T47D (cell line): Measurements from ENCODE around the gene ATP2C1.
"Not testable (repeated sequence)": the region's sequence is repeated elsewhere in the genome, so short reads cannot be mapped to it uniquely, and the experiment has no call there.

Experiments
- DNase-seq, 2 experiments: peaks; one replicate each; pipeline versions ENCODE4 v3.0.0 to v3.0.0-alpha.2; 2011 to 2012; ENCODE audit warnings: low read depth in 1 of 2, low spot score in 1 of 2
- JUND ChIP-seq: IDR thresholded peaks from 2 replicates; pipeline ENCODE4 v1.6.1; 2012; ENCODE audit warnings: low read depth
- in situ Hi-C: cut with HindIII; loops from 2 replicates; pipeline ENCODE4 v1.10.0; 2016; ENCODE audit warnings: low sequenced_read_pairs, low pct_unique_long_range_greater_than_20kb

ATP2C1 gene, protein sequence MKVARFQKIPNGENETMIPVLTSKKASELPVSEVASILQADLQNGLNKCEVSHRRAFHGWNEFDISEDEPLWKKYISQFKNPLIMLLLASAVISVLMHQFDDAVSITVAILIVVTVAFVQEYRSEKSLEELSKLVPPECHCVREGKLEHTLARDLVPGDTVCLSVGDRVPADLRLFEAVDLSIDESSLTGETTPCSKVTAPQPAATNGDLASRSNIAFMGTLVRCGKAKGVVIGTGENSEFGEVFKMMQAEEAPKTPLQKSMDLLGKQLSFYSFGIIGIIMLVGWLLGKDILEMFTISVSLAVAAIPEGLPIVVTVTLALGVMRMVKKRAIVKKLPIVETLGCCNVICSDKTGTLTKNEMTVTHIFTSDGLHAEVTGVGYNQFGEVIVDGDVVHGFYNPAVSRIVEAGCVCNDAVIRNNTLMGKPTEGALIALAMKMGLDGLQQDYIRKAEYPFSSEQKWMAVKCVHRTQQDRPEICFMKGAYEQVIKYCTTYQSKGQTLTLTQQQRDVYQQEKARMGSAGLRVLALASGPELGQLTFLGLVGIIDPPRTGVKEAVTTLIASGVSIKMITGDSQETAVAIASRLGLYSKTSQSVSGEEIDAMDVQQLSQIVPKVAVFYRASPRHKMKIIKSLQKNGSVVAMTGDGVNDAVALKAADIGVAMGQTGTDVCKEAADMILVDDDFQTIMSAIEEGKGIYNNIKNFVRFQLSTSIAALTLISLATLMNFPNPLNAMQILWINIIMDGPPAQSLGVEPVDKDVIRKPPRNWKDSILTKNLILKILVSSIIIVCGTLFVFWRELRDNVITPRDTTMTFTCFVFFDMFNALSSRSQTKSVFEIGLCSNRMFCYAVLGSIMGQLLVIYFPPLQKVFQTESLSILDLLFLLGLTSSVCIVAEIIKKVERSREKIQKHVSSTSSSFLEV

DNA sequence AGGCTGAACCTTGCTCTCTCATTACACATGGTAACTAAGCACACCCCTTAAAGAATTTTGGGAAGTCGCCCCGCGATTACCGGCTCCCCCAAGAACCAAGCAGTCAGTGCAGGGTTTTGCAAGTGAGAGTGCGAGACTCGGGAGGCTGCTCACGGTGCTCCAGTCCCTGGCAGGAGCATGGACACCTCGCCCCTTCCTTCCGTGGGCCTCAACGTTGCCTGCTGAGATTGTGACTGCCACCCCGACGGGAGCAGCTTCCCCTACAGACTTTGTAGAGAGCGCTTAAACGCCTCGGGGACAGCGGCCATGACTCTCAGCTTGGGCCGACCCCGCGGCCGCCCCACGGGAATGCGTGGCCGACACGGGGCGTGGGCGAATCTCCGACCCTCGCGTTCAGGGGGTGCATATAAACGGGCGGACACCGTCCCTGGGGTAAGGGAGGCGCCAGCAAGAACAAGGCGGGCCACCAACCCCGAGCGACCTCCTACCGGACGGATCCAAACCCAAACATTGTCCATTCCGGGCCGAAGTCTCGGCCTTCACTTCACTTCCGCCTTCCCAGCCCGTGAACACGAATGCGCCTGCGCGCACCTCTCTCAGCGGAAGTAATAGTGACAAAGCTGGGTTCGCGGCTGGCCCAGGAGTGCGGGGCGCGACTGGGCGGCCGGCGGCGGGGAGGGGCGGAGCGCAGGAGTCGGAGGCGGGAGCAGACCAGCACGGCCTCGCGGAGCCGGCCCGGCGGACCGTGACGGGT lies at the start of gene ATP2C1:
Gene ATP2C1, plus strand, starts transcription at position 709 of the 754 bp plus-strand sequence. CDS start 686 bp downstream, outside the sequence.
- peak; percentile 92 to 97 for DNase-seq
- TF ChIP-seq JUND = no peak
- in situ Hi-C loops = no loop called here

DNA sequence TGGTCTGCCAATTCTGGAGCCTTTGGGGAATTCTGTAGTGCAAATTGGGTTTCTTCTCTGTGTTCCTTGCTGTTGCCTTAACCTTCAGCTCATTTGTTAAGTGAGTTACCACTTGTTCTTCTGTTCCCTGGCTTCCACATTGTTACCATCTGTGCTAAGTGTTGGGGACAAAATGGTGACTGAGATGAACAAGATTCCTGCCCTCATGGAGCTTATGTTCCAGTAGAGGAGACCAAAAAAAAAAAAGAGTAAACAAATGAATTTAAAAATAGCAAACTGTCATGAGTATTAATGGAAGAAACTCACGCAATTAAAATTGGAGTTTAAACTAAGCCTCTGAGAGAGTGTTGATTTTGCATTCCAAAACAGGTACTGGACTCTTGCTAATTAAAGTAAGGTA lies 49.4 kb upstream of the ATP2C1 start:
- in situ Hi-C loops = no loop called here
- no peak for TF ChIP-seq JUND
- no peak for DNase-seq

DNA sequence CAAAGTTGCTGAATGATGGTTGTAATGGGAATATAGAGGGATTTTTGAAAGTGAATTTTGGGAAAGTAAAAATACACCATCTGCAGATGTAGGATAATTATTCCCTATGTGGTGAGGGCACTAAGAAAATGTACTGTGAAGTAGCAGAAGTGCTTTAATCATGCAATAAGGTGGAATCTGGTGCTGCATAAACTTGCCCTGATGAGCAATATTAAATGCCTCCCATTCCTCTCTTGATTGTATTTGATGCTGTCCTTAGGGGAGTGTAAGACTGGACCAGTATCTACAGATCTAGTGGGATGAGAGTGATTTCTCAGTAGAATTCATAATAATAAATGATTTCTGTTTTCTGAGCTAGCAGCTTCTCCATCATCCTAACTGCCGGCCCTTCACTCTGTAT lies 47.7 kb upstream of the ATP2C1 start:
- TF ChIP-seq JUND = no peak
- no peak for DNase-seq
- in situ Hi-C loops = no loop called here

DNA sequence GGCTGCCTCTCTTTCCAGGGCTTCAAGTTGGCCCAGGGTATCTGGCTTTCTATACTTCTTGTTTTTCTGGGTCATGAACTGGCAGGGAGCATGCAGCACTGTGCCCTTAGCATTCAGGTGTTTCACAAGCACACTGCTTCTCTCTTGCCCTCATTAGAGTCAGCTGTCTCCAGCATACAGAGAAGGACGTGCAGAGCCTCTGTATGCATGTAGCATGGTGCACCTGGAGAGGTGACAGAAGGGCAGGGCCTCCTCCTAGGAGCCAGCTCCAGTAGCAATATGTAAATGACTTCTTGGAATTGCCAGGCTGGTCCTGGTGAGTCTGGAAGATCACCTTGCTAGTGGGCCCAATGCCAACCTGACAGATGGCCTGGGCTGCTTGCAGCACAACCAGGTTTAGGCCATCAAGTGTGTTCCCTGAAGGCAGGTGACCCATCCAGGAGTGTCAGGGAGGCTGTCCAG lies 44.8 kb upstream of the ATP2C1 start:
- TF ChIP-seq JUND = no peak
- in situ Hi-C loops = no loop called here
- peak in 1 of 2 experiments; percentile 87 for DNase-seq

DNA sequence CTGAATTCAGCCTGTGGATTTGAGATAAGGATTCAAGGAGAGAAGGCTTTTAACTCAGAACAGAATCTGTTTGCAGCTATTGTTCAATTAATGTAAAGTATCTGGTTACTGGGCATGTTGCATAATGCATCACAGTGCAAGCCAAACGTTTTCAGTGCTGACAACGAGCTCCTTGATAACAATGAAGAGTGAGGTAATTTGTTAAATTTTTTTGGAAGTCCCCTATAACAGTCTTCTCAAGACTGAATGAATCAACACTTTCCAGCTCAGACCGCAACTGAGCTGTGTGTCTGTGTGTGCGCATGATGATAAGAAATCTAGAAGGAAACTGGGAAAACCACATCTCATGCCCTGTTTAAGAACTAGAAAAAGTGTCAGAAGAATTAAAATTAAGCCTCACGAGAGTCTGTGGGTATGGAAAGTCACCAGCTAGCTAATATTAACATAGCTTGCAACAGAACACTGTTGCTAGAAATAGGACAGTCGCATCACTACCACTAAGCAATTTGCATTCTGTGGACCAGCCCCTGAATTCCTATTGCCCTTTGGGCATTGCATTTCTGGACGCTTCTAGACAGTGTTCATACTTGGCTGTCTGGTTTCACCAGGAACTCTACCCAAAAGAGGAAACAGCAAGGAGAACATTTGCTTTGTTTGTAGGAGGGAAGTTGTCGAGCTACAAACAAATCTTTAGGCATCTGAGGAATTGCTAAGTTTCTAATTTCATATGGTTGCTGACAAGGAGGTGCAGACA lies 43.7 kb upstream of the ATP2C1 start:
- no peak for TF ChIP-seq JUND
- DNase-seq = peak in 1 of 2 experiments; percentile 83
- in situ Hi-C loops = no loop called here

DNA sequence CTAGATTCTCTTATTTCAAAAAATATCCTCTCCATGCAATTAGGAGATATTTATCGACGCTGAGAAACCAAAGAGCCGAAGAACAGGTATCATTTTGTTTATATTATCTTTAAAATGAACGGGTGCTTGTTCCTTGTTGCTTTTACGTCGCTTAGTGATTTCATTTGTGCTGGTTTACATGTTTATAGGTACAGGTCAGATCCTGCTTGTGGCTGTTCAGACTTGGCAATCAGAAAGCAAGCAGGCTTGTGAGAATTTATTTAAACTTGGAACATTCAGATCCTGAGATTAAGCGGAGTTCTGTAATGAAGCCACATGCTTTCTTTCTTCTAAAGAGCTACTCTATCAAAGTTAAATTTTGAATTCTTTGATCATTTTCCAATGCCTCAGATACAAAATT lies 43.0 kb upstream of the ATP2C1 start:
- no peak for TF ChIP-seq JUND
- DNase-seq = peak in 1 of 2 experiments; percentile 49
- in situ Hi-C loops = no loop called here

DNA sequence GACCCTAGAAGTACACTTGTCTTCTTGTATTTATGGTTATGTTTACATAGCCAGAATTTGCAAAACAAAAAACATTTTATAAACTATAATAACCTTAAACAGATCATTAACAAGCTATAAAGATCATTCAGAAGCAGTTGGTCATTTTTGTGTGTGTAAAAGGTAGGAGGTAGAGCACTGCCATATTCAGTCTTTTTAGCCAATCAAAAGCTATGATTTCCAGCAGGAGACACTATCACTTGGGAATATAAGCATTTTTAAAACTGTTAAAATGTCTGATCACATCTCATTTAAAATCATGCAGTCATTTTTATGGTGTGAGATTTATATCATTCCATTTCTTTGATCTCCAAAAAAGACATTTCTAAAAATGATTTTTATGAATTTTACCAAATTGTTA lies 42.6 kb upstream of the ATP2C1 start:
- no peak for TF ChIP-seq JUND
- in situ Hi-C loops = no loop called here
- no peak for DNase-seq

DNA sequence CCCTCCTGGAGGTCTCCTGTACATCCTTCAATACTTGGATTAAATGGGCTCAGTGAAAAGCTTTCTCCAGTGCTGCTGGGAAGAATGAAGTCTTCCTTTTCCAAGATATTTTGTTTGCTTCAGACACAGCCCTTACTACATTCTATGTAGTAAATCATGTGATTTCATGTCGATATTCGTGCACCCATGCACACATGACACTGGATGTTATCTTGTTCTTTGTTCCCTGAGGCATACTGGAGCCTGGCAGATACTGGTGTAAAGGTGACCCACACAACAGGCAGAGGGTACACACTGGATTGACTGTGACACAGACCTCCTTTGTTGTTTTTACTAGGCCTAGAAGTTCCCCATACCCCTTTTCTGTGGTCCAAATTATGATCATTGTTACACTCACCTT lies 40.3 kb upstream of the ATP2C1 start:
- no peak for TF ChIP-seq JUND
- in situ Hi-C loops = no loop called here
- no peak for DNase-seq

DNA sequence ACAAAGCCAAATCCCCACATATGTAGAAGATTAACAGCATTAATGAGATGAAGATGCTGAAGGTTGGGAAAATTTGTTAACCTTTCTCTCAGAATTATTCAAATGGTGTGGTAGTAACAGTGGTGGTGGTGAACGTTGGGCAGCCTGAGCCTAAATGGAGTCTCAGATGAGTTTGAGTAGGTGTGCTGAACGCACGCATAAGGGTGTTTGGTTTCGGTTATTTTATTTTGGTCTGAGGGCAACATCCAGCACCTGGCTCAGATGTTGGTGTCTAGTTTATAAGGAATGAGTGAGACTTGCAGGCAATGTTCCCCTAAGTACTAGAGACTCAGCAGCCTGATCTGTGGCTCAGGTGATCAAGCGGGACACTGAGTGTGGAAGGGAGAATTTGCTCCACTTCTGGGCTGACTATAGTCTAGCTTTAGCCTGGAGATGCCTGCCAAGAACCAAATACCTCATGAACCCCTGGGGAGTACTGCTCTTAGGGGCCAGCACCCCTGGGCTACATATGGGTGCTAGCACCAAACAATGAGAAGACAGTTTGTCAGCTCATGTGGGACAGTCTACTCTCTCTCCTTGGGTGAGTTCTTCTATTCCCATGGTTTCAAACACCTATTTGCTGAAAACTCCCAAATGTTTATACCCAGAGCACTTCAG lies 39.5 kb upstream of the ATP2C1 start:
- in situ Hi-C loops = no loop called here
- no peak for DNase-seq
- TF ChIP-seq JUND = no peak

DNA sequence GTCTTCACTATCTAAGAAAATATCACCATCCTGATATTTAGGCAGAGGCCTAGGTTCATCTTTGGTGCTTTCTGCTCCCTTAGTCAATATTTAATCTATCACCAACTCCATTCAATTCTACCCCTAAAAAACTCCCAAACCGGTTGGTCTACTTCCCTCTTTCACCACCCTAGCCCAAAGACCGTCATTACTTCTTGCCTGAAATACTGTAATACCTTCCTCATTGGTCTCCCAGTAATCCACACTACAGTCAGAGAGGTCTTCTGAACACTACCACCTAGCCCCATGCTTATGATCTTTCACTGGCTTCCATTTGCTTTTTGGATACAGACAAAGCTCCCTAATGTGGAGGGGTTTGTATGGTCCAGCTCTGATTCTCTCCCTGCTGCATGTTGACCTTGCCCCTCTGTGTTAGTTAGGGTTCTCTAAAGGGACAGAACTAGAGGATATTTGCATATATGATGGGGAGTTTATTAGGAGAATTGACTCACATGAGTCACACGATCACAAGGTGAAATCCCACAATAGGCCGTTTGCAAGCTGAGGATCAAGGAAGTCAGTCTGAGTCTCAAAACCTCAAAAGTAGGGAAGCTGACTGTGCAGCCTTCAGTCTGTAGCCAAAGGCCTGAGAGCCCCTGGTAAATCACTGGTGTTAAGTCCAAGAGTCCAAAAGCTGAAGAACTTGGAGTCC lies 36.4 kb upstream of the ATP2C1 start:
- DNase-seq = no peak
- no peak for TF ChIP-seq JUND

DNA sequence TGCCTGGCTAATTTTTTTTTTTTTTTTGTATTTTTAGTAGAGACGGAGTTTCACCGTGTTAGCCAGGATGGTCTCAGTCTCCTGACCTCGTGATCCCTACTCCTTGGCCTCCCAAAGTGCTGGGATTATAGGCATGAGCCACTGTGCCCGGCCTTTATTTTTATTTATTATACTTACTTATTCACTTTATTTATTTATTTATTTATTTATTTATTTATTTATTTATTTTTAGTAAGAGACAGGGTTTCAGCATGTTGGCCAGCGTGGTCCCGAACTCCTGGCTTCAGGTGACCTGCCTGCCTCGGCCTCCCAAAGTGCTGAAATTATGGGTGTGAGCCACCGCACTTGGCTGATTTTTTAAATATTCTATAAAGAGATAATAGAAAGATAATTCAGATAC lies 31.8 kb upstream of the ATP2C1 start:
- in situ Hi-C loops, DNase-seq: not testable (repeated sequence)

More for the DNA sequence above, 36.4 kb upstream of the ATP2C1 start:
- in situ Hi-C loops = no loop called here
